ENCODE results near the gene DIP2C. TPM values are rescaled to one million over a fixed set of nuclear protein-coding genes. Genes with fewer than 3 reads are reported as not detected.

DIP2C gene
- total and polyA plus RNA-seq, 2 donors (not counting 1 experiment from before 2014, with no cell fraction given), result 1.3 to 1.9 TPM

GRCh38 chr10:641149-642010 lies 48.1 kb downstream of the DIP2C start:
- 86% methylated on average over 16 of the region's 21 CpGs for WGBS (ENCODE audit: insufficient coverage)
- no peak overlapping the region for H3K27ac Mint-ChIP-seq

GRCh38 chr10:640673-641045 lies 48.8 kb downstream of the DIP2C start:
- Mint-ChIP-seq H3K27me3 (peaks cover 7% of the 10 kb centered on the region), H3K27ac (no peak overlapping the region), H3K4me1 (no peaks in the 10 kb centered on the region), H3K9me3 (ENCODE audit: insufficient read depth) (no peaks in the 10 kb centered on the region), H3K4me3 (no peak overlapping the region)
- ATAC-seq (ENCODE audit: low read depth) (no peak), DNase-seq (no peak)
- H2AFZ ChIP-seq (ENCODE audit: insufficient read depth, low read depth, low read length, poor library complexity, severe bottlenecking), result no peak overlapping the region
- H4K20me1 ChIP-seq (ENCODE audit: control insufficient read depth, insufficient read depth, low read length, poor library complexity, severe bottlenecking), result no peaks in the 10 kb centered on the region
- H3K4me1 ChIP-seq (ENCODE audit: control insufficient read depth in 2 of 2, insufficient read depth in 2 of 2, low read length in 2 of 2), result no peaks in the 10 kb centered on the region
- TF ChIP-seq, protein P1, sequence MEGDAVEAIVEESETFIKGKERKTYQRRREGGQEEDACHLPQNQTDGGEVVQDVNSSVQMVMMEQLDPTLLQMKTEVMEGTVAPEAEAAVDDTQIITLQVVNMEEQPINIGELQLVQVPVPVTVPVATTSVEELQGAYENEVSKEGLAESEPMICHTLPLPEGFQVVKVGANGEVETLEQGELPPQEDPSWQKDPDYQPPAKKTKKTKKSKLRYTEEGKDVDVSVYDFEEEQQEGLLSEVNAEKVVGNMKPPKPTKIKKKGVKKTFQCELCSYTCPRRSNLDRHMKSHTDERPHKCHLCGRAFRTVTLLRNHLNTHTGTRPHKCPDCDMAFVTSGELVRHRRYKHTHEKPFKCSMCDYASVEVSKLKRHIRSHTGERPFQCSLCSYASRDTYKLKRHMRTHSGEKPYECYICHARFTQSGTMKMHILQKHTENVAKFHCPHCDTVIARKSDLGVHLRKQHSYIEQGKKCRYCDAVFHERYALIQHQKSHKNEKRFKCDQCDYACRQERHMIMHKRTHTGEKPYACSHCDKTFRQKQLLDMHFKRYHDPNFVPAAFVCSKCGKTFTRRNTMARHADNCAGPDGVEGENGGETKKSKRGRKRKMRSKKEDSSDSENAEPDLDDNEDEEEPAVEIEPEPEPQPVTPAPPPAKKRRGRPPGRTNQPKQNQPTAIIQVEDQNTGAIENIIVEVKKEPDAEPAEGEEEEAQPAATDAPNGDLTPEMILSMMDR (IDR thresholded peaks at IDR 0.05), result no peak
- no peak for TF ChIP-seq EZH2 (IDR thresholded peaks at IDR 0.05; ENCODE audit: borderline replicate concordance, insufficient read depth, low read depth, low read length, poor library complexity, severe bottlenecking)
- no peak overlapping the region for H3K27ac ChIP-seq (ENCODE audit: low read length in 2 of 2)
- POLR2A ChIA-PET, result no interaction called here
- no peak overlapping the region for H3K9ac ChIP-seq (ENCODE audit: low read length)
- no peak overlapping the region for H3K4me2 ChIP-seq (replicated peaks; ENCODE audit: low read depth, low read length, poor library complexity, severe bottlenecking)
- intact Hi-C loops (cut with micrococcal nuclease), result no loop called here
- CTCF ChIA-PET, result no interaction called here
- H3K79me2 ChIP-seq (ENCODE audit: control insufficient read depth, insufficient read depth, low read length), result no peaks in the 10 kb centered on the region
- 87% methylated on average over 24 of the region's 27 CpGs for WGBS (ENCODE audit: insufficient coverage)
- no peak overlapping the region for H3K4me3 ChIP-seq (ENCODE audit: control extremely low read depth in 1 of 5, extremely low read depth in 1 of 5, insufficient read depth in 1 of 5, low read depth in 2 of 5, low read length in 4 of 5)
- H3K9me3 ChIP-seq (ENCODE audit: control extremely low read depth in 1 of 3, control insufficient read depth in 2 of 3, insufficient read depth in 1 of 3, low read length in 2 of 3), result peaks cover 0 to 14% (median 4%) of the 10 kb centered on the region in 3 donors
- H3K27me3 ChIP-seq (replicated peaks in 1 of 4; ENCODE audit: control extremely low read depth in 1 of 4, control insufficient read depth in 3 of 4, insufficient read depth in 4 of 4, low read length in 3 of 4), result peaks cover 0 to 8% (median 0%) of the 10 kb centered on the region in 4 experiments
- no peaks in the 10 kb centered on the region for H3K36me3 ChIP-seq (replicated peaks in 1 of 2; ENCODE audit: control extremely low read depth in 1 of 2, control insufficient read depth in 1 of 2, extremely low read depth in 1 of 2, insufficient read depth in 2 of 2, low read length in 1 of 2)

More at GRCh38 chr10:641149-642010, 48.1 kb downstream of the DIP2C start:
- Histone ChIP-seq H2AFZ (ENCODE audit: insufficient read depth, low read depth, low read length, poor library complexity, severe bottlenecking) (no peak overlapping the region), H3K4me3 (ENCODE audit: control extremely low read depth in 1 of 5, extremely low read depth in 1 of 5, insufficient read depth in 1 of 5, low read depth in 2 of 5, low read length in 4 of 5) (no peak overlapping the region), H3K36me3 (replicated peaks in 1 of 2; ENCODE audit: control extremely low read depth in 1 of 2, control insufficient read depth in 1 of 2, extremely low read depth in 1 of 2, insufficient read depth in 2 of 2, low read length in 1 of 2) (no peaks in the 10 kb centered on the region), H4K20me1 (ENCODE audit: control insufficient read depth, insufficient read depth, low read length, poor library complexity, severe bottlenecking) (no peaks in the 10 kb centered on the region), H3K27me3 (replicated peaks in 1 of 4; ENCODE audit: control extremely low read depth in 1 of 4, control insufficient read depth in 3 of 4, insufficient read depth in 4 of 4, low read length in 3 of 4) (peaks cover 0 to 8% (median 0%) of the 10 kb centered on the region in 4 experiments), H3K27ac (ENCODE audit: low read length in 2 of 2) (no peak overlapping the region), H3K9ac (ENCODE audit: low read length) (no peak overlapping the region), H3K9me3 (ENCODE audit: control extremely low read depth in 1 of 3, control insufficient read depth in 2 of 3, insufficient read depth in 1 of 3, low read length in 2 of 3) (peaks cover 0 to 14% (median 4%) of the 10 kb centered on the region in 3 donors), H3K79me2 (ENCODE audit: control insufficient read depth, insufficient read depth, low read length) (no peaks in the 10 kb centered on the region), H3K4me1 (ENCODE audit: control insufficient read depth in 2 of 2, insufficient read depth in 2 of 2, low read length in 2 of 2) (no peaks in the 10 kb centered on the region), H3K4me2 (replicated peaks; ENCODE audit: low read depth, low read length, poor library complexity, severe bottlenecking) (no peak overlapping the region)
- Mint-ChIP-seq H3K4me1 (no peaks in the 10 kb centered on the region), H3K4me3 (no peak overlapping the region), H3K9me3 (ENCODE audit: insufficient read depth) (no peaks in the 10 kb centered on the region), H3K27me3 (peaks cover 5% of the 10 kb centered on the region)
- ChIA-PET CTCF (no interaction called here), POLR2A (no interaction called here)
- no peak for ATAC-seq (ENCODE audit: low read depth)
- TF ChIP-seq, protein P1 (IDR thresholded peaks at IDR 0.05), result no peak
- TF ChIP-seq EZH2 (IDR thresholded peaks at IDR 0.05; ENCODE audit: borderline replicate concordance, insufficient read depth, low read depth, low read length, poor library complexity, severe bottlenecking), result no peak
- DNase-seq, result no peak
- intact Hi-C loops (cut with micrococcal nuclease), result no loop called here
